Astrocyte of the cerebellum (primary cell): ENCODE data around the gene PIK3R1.

Experiments
- DNase-seq: peaks from one replicate; pipeline ENCODE4 v3.0.0-alpha.2; 2011; ENCODE audit warnings: low read depth
- H3K4me3 ChIP-seq: 2 replicates; pipeline ENCODE4 v1.5.1; 2011; ENCODE audit warnings: mild to moderate bottlenecking, low read depth, low read length, moderate library complexity
- in situ Hi-C: cut with HindIII; loops from 2 replicates; pipeline ENCODE4 v1.10.0; 2017; ENCODE audit warnings: low sequenced_read_pairs
- TF ChIP-seq, protein P1 (sequence below): IDR thresholded peaks from 2 replicates; pipeline ENCODE4 v1.5.1; 2012; ENCODE audit warnings: low read length, low read depth, moderate library complexity, mild to moderate bottlenecking; ENCODE audit errors: missing control alignments

The PIK3R1 gene

DNA sequence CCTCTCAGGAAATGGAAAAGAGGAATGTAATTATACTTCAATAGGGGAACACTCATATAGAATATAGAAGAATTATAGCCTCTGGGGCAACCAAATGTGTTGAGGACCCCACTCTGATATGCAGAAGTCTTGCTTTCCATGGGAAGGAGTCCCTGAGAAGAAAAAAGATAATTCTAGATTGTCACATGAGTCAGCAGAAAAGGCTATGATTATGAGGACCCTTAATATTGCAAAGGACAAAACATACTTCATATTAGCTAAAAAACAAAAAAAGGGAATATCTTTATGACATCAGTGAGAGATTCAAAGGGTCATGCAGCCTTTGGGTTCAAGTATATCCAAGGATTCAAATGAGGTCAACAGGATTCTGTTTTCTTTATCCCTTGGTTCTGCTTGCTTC, 119.5 kb downstream of the PIK3R1 start:
- DNase-seq, result no peak
- H3K4me3 ChIP-seq, result no peak overlapping the region
- in situ Hi-C loops, result no loop called here
- TF ChIP-seq, protein P1, sequence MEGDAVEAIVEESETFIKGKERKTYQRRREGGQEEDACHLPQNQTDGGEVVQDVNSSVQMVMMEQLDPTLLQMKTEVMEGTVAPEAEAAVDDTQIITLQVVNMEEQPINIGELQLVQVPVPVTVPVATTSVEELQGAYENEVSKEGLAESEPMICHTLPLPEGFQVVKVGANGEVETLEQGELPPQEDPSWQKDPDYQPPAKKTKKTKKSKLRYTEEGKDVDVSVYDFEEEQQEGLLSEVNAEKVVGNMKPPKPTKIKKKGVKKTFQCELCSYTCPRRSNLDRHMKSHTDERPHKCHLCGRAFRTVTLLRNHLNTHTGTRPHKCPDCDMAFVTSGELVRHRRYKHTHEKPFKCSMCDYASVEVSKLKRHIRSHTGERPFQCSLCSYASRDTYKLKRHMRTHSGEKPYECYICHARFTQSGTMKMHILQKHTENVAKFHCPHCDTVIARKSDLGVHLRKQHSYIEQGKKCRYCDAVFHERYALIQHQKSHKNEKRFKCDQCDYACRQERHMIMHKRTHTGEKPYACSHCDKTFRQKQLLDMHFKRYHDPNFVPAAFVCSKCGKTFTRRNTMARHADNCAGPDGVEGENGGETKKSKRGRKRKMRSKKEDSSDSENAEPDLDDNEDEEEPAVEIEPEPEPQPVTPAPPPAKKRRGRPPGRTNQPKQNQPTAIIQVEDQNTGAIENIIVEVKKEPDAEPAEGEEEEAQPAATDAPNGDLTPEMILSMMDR, result no peak

DNA sequence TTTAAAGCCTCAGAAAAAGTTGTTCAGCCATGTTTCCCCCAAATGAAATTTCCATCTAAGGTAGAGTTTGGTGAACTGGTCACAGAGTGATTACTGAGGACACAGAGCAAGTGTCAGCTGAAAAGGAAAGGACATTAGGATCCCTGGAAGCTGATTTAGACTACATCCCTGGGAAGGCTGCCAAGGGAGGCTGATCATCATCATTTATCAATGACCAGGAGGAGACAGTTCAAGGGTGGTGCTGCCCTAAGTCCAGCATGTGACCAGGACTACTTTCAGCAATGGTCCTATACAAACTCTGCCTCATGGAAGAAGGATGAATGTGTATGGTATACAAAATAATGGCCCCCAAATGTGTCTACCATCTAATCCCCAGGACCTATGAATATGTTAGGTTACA, 120.6 kb downstream of the PIK3R1 start:
- in situ Hi-C loops, result no loop called here
- DNase-seq, result no peak
- TF ChIP-seq, protein P1, result no peak
- no peak overlapping the region for H3K4me3 ChIP-seq

DNA sequence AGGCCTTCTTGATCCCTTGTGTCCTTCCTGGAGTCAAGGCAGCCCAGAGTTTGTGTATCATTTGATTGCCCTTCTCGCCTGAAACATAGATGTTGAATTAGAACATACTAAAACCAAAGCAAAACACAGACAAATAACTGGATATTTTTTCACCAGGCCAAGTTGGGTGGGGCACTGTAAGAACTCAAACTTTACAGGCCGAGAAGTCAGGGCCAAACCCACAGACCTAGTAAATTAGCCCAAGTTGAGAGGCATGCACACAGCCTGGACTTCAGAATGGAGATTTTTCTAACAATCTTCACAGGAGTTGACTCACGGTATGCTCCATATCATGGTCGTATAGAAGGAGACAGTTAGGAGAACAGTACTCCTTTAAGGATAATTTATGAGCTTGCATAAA, 121.7 kb downstream of the PIK3R1 start:
- no peak for DNase-seq
- TF ChIP-seq, protein P1, result no peak
- no peak overlapping the region for H3K4me3 ChIP-seq
- in situ Hi-C loops, result no loop called here

DNA sequence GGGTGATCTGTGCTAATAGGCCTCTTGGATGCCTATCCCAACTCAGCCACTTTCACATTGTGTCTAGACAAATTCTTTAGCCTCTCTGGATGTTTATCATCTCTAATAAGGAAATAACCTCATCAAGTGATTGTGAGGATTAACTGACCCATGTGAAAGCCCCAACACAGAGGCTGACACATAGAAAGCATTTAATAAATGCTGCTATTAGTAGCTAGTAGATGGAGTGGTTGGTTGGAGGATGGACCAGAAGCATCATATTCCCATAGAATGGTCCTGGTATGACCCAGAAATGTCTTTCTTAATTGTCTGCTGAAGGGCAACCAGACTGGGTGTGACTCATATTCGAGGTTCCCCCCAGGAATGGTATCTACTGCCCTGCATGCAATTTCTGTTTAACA, 124.4 kb downstream of the PIK3R1 start:
- TF ChIP-seq, protein P1, result no peak
- in situ Hi-C loops, result no loop called here
- no peak for DNase-seq
- no peak overlapping the region for H3K4me3 ChIP-seq

DNA sequence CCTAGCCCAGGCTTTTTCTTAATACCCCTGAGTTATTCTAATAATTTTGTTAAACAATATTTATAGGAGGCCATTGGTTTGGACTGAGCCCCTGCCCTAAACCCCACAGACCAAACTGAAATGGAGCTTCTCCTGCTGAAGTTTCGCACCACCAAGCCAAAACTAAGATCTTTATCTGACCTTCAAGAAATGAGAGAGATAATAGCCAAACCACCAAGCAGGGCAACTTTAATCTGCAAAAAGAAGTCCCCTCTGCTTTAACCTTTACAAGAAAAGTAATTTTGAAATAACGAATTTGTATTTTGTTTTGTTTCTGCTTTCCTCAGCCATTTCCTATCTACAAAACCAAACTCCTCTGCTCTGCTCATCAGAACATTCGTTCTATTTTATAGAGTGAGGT, 125.5 kb downstream of the PIK3R1 start:
- no peak overlapping the region for H3K4me3 ChIP-seq
- TF ChIP-seq, protein P1, result no peak
- in situ Hi-C loops, result no loop called here
- no peak for DNase-seq

DNA sequence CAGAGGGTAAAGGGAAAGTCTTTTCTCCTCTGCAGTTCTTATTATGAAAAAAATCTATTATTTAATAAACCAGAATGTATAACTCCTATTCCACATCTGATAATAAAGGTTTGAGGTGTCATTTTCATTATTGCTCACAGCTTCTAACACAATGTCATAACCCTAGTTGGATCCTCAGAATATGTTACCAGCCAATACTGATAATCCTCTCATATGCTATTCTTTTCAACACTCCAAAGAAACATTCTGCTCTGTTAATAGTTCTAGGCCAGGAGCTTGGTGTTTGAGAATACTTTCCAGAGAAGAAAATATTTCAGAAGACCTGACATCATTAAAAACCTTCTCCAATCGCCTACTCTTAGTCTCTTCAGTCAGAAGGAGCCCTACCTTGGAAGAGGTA, 127.1 kb downstream of the PIK3R1 start:
- H3K4me3 ChIP-seq, result no peak overlapping the region
- in situ Hi-C loops, result no loop called here
- TF ChIP-seq, protein P1, result no peak
- DNase-seq, result no peak

DNA sequence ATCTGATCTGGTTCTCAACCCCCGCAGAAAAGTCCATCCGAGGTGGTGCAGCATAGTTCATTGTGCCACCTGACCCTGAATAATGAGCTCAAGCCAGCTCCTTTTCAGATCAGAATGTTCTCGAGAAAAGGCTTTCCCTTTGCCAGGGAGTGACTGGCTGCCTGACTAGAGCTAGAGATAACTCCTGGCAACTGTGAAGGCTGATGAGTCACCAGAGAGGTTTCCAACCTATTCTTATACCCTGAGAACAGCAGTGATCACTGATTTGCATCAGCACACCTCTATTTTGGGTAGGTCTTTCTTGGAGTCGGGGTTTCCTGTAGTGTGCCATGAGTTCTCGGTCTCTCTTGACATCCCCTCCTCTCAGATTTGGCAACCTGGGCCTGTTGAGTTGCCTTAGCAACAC, 127.9 kb downstream of the PIK3R1 start:
- peak; percentile 68 for DNase-seq
- in situ Hi-C loops, result no loop called here
- TF ChIP-seq, protein P1, result no peak
- no peak overlapping the region for H3K4me3 ChIP-seq
